K562 (cell line): ENCODE results near the gene GLIPR1L2. TPM values are rescaled to one million over a fixed set of nuclear protein-coding genes. Genes with fewer than 3 reads are reported as not detected.

Source experiments
- ATAC-seq: fragments of 200-7000 bp; cut with Tn5 transposase; 3 replicates; pipeline ENCODE4 v1.9.1; 2020; ENCODE audit warnings: moderate library complexity
- BruUV-seq: library from RNA; stranded (reverse); fragments of 400-500 nt; replicated peaks from 2 replicates; lab custom pipeline; 2021; lab: Mats Ljungman, UMichigan
- CTCF ChIA-PET: fragments of 300-600 bp; formaldehyde crosslinking; extraction: SDS; loops from one replicate; lab custom pipeline; 2021; ENCODE audit warnings: low intra/inter-chr PET ratio; lab: Yijun Ruan, JAX
- POLR2A ChIA-PET: fragments of 300-600, 350-650 bp; sonication (Branson Sonifier 250); formaldehyde crosslinking; extraction: SDS; loops from one replicate; lab custom pipeline; 2021; ENCODE audit warnings: antibody characterized with exemption, inconsistent platforms; lab: Yijun Ruan, JAX
- DNase-seq, 4 experiments: peaks; one replicate each; pipeline versions ENCODE4 v3.0.0 to v3.0.0-alpha.2; 2011 to 2018; ENCODE audit warnings: low spot score in 3 of 4, mixed read lengths in 3 of 4; ENCODE audit errors: extremely low read depth in 1 of 4
- FAIRE-seq: peaks from 2 replicates; lab custom pipeline; 2011; peaks lifted over from hg19 to GRCh38; lab: Jason Lieb, UNC
- H2AFZ ChIP-seq: 2 replicates; pipeline ENCODE4 v1.6.0; 2011; ENCODE audit warnings: low read depth, low read length, control low read depth, inconsistent platforms
- H3K27ac ChIP-seq: fragments of 200-600 bp; 3 replicates; pipeline ENCODE4 v1.8.0; 2011; ENCODE audit warnings: low read depth, mild to moderate bottlenecking, control low read depth, inconsistent platforms, low read length, moderate library complexity, mixed read lengths; ENCODE audit errors: extremely low read depth
- H3K27me3 ChIP-seq, 2 experiments: fragments of 300-600 bp in 1 of 2; 2 replicates in 1 of 2; 3 replicates in 1 of 2; pipeline versions ENCODE4 v1.6.0 to v1.8.0; 2011; ENCODE audit warnings: inconsistent platforms in 2 of 2, low read length in 2 of 2, mild to moderate bottlenecking in 1 of 2, mixed read lengths in 1 of 2, moderate library complexity in 1 of 2; ENCODE audit not compliant: control insufficient read depth in 2 of 2, insufficient read depth in 2 of 2
- H3K36me3 ChIP-seq: fragments of 300-600 bp; 3 replicates; pipeline ENCODE4 v1.8.0; 2011; ENCODE audit warnings: mild to moderate bottlenecking, low read length, inconsistent platforms; ENCODE audit not compliant: control insufficient read depth, insufficient read depth
- H3K4me1 ChIP-seq, 2 experiments: fragments of 200-600 bp in 1 of 2; replicated peaks in 1 of 2; 2 replicates in 1 of 2; 3 replicates in 1 of 2; pipeline versions ENCODE4 v1.5.1 to v1.8.0; 2011; ENCODE audit warnings: inconsistent platforms in 2 of 2, low read length in 2 of 2, mild to moderate bottlenecking in 1 of 2, mixed read lengths in 1 of 2, moderate library complexity in 1 of 2; ENCODE audit not compliant: control insufficient read depth in 2 of 2, insufficient read depth in 2 of 2
- H3K4me2 ChIP-seq: 2 replicates; pipeline ENCODE4 v1.6.1; 2011; ENCODE audit warnings: low read length, control low read depth, inconsistent platforms, mixed read lengths; ENCODE audit not compliant: insufficient read depth
- H3K4me3 ChIP-seq: fragments of 200-600 bp; sonication (generic), shearing (Covaris generic); 2 replicates; pipeline ENCODE4 v1.5.1; 2016; ENCODE audit warnings: control low read depth, inconsistent platforms
- H3K79me2 ChIP-seq: fragments of 200-600 bp; 3 replicates; pipeline ENCODE4 v1.8.0; 2011; ENCODE audit warnings: low read length, inconsistent platforms; ENCODE audit not compliant: control insufficient read depth, insufficient read depth
- H3K9ac ChIP-seq, 2 experiments: 2 replicates each; pipeline versions ENCODE4 v1.6.0 to v1.6.1; 2011; ENCODE audit warnings: low read depth in 2 of 2, low read length in 2 of 2, control low read depth in 1 of 2, inconsistent platforms in 1 of 2, mild to moderate bottlenecking in 1 of 2, mixed read lengths in 1 of 2; ENCODE audit not compliant: insufficient read depth in 1 of 2
- H3K9me1 ChIP-seq: one replicate; pipeline ENCODE4 v1.6.0; 2011; ENCODE audit warnings: inconsistent platforms, mild to moderate bottlenecking, low read length, moderate library complexity; ENCODE audit not compliant: control insufficient read depth, insufficient read depth
- H3K9me3 ChIP-seq: replicated peaks from 2 replicates; pipeline ENCODE4 v1.5.1; 2011; ENCODE audit warnings: low read depth, low read length, inconsistent platforms; ENCODE audit not compliant: control insufficient read depth, insufficient read depth
- H4K20me1 ChIP-seq: replicated peaks from 2 replicates; pipeline ENCODE4 v1.6.1; 2011; ENCODE audit warnings: low read length, inconsistent platforms, mixed read lengths; ENCODE audit not compliant: control insufficient read depth, insufficient read depth
- CGGBP1 ChIP-seq: fragments of 250-450 bp; sonication (Bioruptor Pico); IDR thresholded peaks from 2 replicates; pipeline ENCODE4 v1.9.0; 2021; ENCODE audit warnings: mild to moderate bottlenecking
- DEAF1 ChIP-seq: fragments of 450-650 bp; formaldehyde crosslinking; IDR thresholded peaks from 2 replicates; pipeline ENCODE4 v1.4.0; 2020; ENCODE audit warnings: mild to moderate bottlenecking, moderate library complexity
- ELK1 ChIP-seq: sonication (generic); formaldehyde crosslinking; IDR thresholded peaks from 2 replicates; pipeline ENCODE4 v1.8.1; 2022; ENCODE audit warnings: missing genetic modification reagents
- HNRNPLL ChIP-seq: fragments of 200-400 bp; formaldehyde crosslinking; IDR thresholded peaks from 2 replicates; pipeline ENCODE4 v1.6.1; 2017; ENCODE audit warnings: low read length, low read depth, mild to moderate bottlenecking; ENCODE audit not compliant: poor library complexity, severe bottlenecking
- NUFIP1 ChIP-seq: fragments of 450-650 bp; IDR thresholded peaks from 2 replicates; pipeline ENCODE4 v1.6.1; 2018; ENCODE audit not compliant: partially characterized antibody
- SLC30A9 ChIP-seq: fragments of 250-450 bp; sonication (Bioruptor Pico); IDR thresholded peaks from 2 replicates; pipeline ENCODE4 v1.8.0; 2022; ENCODE audit warnings: mild to moderate bottlenecking, moderate library complexity
- SMARCB1 ChIP-seq: IDR thresholded peaks from 2 replicates; pipeline ENCODE4 v1.6.1; 2011; ENCODE audit warnings: improper control_type of control experiment, low read depth; ENCODE audit not compliant: insufficient read length
- SREBF2 ChIP-seq: sonication (generic); formaldehyde crosslinking; IDR thresholded peaks from 2 replicates; pipeline ENCODE4 v1.4.0; 2020; ENCODE audit warnings: mild to moderate bottlenecking, missing genetic modification reagents
- ZBTB2 ChIP-seq: fragments of 450-650 bp; IDR thresholded peaks from 2 replicates; pipeline ENCODE4 v1.6.1; 2016; ENCODE audit warnings: antibody characterized with exemption
- ZNF282 ChIP-seq: sonication (generic); formaldehyde crosslinking; IDR thresholded peaks from 2 replicates; pipeline ENCODE4 v1.8.1; 2023; ENCODE audit warnings: missing genetic modification reagents
- ZNF668 ChIP-seq: fragments of 250-450 bp; sonication (Bioruptor Pico); IDR thresholded peaks from 2 replicates; pipeline ENCODE4 v1.8.0; 2022; ENCODE audit warnings: mild to moderate bottlenecking, inconsistent platforms
- in situ Hi-C: fragments of 300-500 bp; cut with MboI; formaldehyde crosslinking; loops from 4 replicates; pipeline ENCODE4 v1.15.0; 2018; ENCODE audit warnings: inconsistent platforms, mixed read lengths
- intact Hi-C: fragments of 100-400 bp; cut with micrococcal nuclease; formaldehyde crosslinking; loops from 2 replicates; pipeline ENCODE4 v1.14.2; 2022
- polyA plus RNA-seq, 8 experiments: library from polyadenylated mRNA; depleted of rRNA in 4 of 8; stranded (reverse) in 5 of 8; unstranded in 3 of 8; fragments of >200 nt; fragmentation: Nextera tagmentation in 2 of 8; fragmentation: Illumina TruSeq in 1 of 8; extraction: Ambion mirVana in 2 of 8; extraction: Trizol in 1 of 8; gene quantifications; 2 replicates each; pipeline versions ENCODE4 v1.2.1 to v1.2.3, GENCODE V29; 2011 to 2014; ENCODE audit warnings: inconsistent platforms in 1 of 8, missing spikeins in 1 of 8
- total RNA-seq, 7 experiments: library from RNA; depleted of rRNA in 6 of 7; stranded (reverse); fragments of >200 nt in 6 of 7; fragmentation: Illumina TruSeq in 2 of 7; extraction: Trizol in 2 of 7; gene quantifications; 2 replicates each; pipeline versions ENCODE4 v1.2.1 to v1.2.3, GENCODE V29; 2011 to 2021; ENCODE audit warnings: low replicate concordance in 1 of 7
- TF ChIP-seq, protein P1 (sequence below): fragments of 450-650 bp; IDR thresholded peaks from 2 replicates; pipeline ENCODE4 v1.6.1; 2017; ENCODE audit warnings: mild to moderate bottlenecking, moderate library complexity
- TF ChIP-seq, protein P2 (sequence below): sonication (generic); formaldehyde crosslinking; IDR thresholded peaks from 2 replicates; pipeline ENCODE4 v1.8.1; 2023; ENCODE audit warnings: mild to moderate bottlenecking, missing genetic modification reagents, moderate library complexity
- TF ChIP-seq, protein P3 (sequence below): fragments of 450-650 bp; IDR thresholded peaks from 2 replicates; pipeline ENCODE4 v1.6.1; 2016

Gene GLIPR1L2
- total and polyA plus RNA-seq, 9 of the 15 experiments (the other 6 are each of a cell fraction or from before 2014, with no cell fraction given), result not detected

DNA sequence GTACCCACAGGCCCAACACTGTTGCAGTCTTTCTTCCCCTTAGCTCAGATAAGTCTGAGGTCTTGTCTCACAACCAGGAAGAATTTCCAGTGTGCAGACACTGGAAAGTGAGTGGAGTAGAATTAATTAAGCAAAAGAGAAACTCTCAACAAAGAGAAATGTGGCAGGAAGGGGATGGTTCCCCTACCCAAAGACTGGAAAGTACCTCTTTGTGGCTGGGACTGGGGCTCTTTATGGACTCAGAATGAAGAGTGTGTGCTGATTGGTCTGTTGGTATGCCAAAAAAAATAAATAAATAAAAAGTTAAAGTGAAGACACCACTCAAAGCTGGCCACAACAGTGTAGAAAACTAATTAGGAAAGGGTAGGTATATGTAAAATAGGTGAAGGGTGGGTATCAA, 30.0 kb upstream of the GLIPR1L2 start:
- no peaks in the 10 kb centered on the region for H3K9me1 ChIP-seq
- ChIA-PET POLR2A (no interaction called here), CTCF (no interaction called here)
- no peaks in the 10 kb centered on the region for H3K79me2 ChIP-seq
- H3K9me3 ChIP-seq, result no peaks in the 10 kb centered on the region
- in situ Hi-C loops, result no loop called here
- BruUV-seq, result no TSS peak
- no peaks in the 10 kb centered on the region for H3K27me3 ChIP-seq
- H3K4me3 ChIP-seq, result no peak overlapping the region
- no peak overlapping the region for H2AFZ ChIP-seq
- H4K20me1 ChIP-seq, result no peaks in the 10 kb centered on the region
- no peak for DNase-seq
- intact Hi-C loops, result no loop called here
- no peak for FAIRE-seq
- no peak for ATAC-seq
- no peak overlapping the region for H3K27ac ChIP-seq
- H3K4me1 ChIP-seq, result no peaks in the 10 kb centered on the region
- no peak overlapping the region for H3K9ac ChIP-seq
- no peak overlapping the region for H3K4me2 ChIP-seq
- TF ChIP-seq, protein P1, sequence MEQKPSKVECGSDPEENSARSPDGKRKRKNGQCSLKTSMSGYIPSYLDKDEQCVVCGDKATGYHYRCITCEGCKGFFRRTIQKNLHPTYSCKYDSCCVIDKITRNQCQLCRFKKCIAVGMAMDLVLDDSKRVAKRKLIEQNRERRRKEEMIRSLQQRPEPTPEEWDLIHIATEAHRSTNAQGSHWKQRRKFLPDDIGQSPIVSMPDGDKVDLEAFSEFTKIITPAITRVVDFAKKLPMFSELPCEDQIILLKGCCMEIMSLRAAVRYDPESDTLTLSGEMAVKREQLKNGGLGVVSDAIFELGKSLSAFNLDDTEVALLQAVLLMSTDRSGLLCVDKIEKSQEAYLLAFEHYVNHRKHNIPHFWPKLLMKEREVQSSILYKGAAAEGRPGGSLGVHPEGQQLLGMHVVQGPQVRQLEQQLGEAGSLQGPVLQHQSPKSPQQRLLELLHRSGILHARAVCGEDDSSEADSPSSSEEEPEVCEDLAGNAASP, result no peak
- no peak for TF ChIP-seq DEAF1
- no peak for TF ChIP-seq HNRNPLL
- no peak for TF ChIP-seq NUFIP1
- TF ChIP-seq, protein P2, sequence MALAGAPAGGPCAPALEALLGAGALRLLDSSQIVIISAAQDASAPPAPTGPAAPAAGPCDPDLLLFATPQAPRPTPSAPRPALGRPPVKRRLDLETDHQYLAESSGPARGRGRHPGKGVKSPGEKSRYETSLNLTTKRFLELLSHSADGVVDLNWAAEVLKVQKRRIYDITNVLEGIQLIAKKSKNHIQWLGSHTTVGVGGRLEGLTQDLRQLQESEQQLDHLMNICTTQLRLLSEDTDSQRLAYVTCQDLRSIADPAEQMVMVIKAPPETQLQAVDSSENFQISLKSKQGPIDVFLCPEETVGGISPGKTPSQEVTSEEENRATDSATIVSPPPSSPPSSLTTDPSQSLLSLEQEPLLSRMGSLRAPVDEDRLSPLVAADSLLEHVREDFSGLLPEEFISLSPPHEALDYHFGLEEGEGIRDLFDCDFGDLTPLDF (CRISPR knock-in tag), result no peak
- TF ChIP-seq SREBF2 (CRISPR knock-in tag), result no peak
- TF ChIP-seq ZBTB2, result no peak
- TF ChIP-seq ELK1 (CRISPR knock-in tag), result no peak
- TF ChIP-seq SMARCB1, result no peak
- no peak for TF ChIP-seq ZNF282 (CRISPR knock-in tag)
- no peak for TF ChIP-seq ZNF668 (CRISPR knock-in tag)
- TF ChIP-seq CGGBP1 (CRISPR knock-in tag), result no peak
- TF ChIP-seq SLC30A9 (CRISPR knock-in tag), result no peak
- TF ChIP-seq, protein P3, sequence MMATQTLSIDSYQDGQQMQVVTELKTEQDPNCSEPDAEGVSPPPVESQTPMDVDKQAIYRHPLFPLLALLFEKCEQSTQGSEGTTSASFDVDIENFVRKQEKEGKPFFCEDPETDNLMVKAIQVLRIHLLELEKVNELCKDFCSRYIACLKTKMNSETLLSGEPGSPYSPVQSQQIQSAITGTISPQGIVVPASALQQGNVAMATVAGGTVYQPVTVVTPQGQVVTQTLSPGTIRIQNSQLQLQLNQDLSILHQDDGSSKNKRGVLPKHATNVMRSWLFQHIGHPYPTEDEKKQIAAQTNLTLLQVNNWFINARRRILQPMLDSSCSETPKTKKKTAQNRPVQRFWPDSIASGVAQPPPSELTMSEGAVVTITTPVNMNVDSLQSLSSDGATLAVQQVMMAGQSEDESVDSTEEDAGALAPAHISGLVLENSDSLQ, result no peak
- no peaks in the 10 kb centered on the region for H3K36me3 ChIP-seq
